ENCODE measurements around the gene ING1.
"Not testable (repeated sequence)": the region's sequence is repeated elsewhere in the genome, so short reads cannot be mapped to it uniquely, and the experiment has no call there.

The ING1 gene

GRCh38 chr13:110719036-110719710 lies 5.7 kb downstream of the ING1 start:
- DNase-seq: no peak

- DNase-seq: no peak
These were observed 9.5 kb downstream of the ING1 start for GRCh38 chr13:110722971-110723370.

GRCh38 chr13:110723598-110723997 lies 10.1 kb downstream of the ING1 start:
- no peak for DNase-seq

- DNase-seq: not testable (repeated sequence)
These were observed 12.7 kb downstream of the ING1 start for GRCh38 chr13:110726153-110726552.

GRCh38 chr13:110726726-110727125 lies 13.2 kb downstream of the ING1 start:
- no peak for DNase-seq

- no peak for DNase-seq
These were observed 17.6 kb downstream of the ING1 start for GRCh38 chr13:110731072-110731471.

GRCh38 chr13:110734561-110734960 lies 21.1 kb downstream of the ING1 start:
- DNase-seq: no peak

GRCh38 chr13:110737555-110737954 lies 24.1 kb downstream of the ING1 start:
- DNase-seq: no peak

GRCh38 chr13:110743687-110744086 lies 30.2 kb downstream of the ING1 start:
- no peak for DNase-seq

- DNase-seq: no peak
These were observed 32.9 kb downstream of the ING1 start for GRCh38 chr13:110746438-110746837.

GRCh38 chr13:110748271-110748670 lies 34.8 kb downstream of the ING1 start:
- no peak for DNase-seq

GRCh38 chr13:110756219-110756631 lies 42.7 kb downstream of the ING1 start:
- DNase-seq: no peak

GRCh38 chr13:110757296-110757695 lies 43.8 kb downstream of the ING1 start:
- DNase-seq: no peak

- no peak for DNase-seq
These were observed 44.8 kb downstream of the ING1 start for GRCh38 chr13:110758195-110758805.

- DNase-seq: no peak
These were observed 46.2 kb downstream of the ING1 start for GRCh38 chr13:110759710-110760109.

- DNase-seq: no peak
These were observed 47.1 kb downstream of the ING1 start for GRCh38 chr13:110760611-110761010.

- DNase-seq: no peak
These were observed 53.4 kb downstream of the ING1 start for GRCh38 chr13:110766671-110767430.

GRCh38 chr13:110767476-110767875 lies 54.0 kb downstream of the ING1 start:
- DNase-seq: no peak

- DNase-seq: no peak
These were observed 55.6 kb downstream of the ING1 start for GRCh38 chr13:110769097-110769496.

- DNase-seq: no peak
These were observed 57.2 kb downstream of the ING1 start for GRCh38 chr13:110770678-110771077.

GRCh38 chr13:110771194-110771593 lies 57.7 kb downstream of the ING1 start:
- no peak for DNase-seq

- DNase-seq: no peak
These were observed 58.8 kb downstream of the ING1 start for GRCh38 chr13:110772091-110772984.

Data from NCI-H524 treated with DMSO at 0.1 percent for 48 hours (cell line).